GM12874 (cell line): ENCODE data around the gene PEF1.
A peak's percentile ranks its signal among the peaks of the same experiment; 100 is the strongest.

Experiments used
- CTCF ChIP-seq: IDR thresholded peaks from 2 replicates; pipeline ENCODE4 v1.5.1; 2011; ENCODE audit warnings: low read depth, mild to moderate bottlenecking, control low read depth, low read length, moderate library complexity; ENCODE audit not compliant: insufficient read depth

Gene PEF1

DNA sequence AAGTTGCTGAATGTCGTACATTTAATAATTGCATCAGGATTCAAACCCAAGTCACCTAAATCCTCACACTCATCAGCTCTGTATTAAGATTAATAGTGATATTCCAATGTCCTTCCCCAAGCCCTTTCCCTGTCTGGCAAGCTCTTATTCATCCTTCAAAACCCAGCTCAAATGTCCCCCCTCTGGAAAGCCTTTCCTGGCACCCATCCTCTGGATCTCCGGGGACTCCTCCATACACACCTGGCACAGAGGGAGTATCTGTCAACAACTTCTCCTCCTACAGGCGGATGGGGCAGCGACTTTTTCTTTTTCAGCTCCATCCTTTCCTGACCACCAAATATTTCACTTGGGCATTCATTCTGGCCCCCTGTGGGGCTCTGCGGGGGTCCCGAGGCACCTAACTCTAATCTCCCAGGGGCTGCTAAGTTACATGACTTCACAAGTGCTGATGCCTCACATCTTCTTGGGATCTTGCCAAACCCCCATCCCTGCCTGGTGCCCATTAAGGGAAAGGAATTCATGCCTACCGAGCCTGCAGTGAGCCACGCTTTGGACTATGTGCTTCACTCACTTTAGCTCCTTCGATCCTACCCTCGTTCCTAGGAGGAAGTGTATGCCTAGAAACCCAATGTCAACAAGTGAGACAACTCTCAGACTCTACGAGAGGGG is 53.1 kb downstream of the PEF1 start:
- no peak for TF ChIP-seq CTCF

DNA sequence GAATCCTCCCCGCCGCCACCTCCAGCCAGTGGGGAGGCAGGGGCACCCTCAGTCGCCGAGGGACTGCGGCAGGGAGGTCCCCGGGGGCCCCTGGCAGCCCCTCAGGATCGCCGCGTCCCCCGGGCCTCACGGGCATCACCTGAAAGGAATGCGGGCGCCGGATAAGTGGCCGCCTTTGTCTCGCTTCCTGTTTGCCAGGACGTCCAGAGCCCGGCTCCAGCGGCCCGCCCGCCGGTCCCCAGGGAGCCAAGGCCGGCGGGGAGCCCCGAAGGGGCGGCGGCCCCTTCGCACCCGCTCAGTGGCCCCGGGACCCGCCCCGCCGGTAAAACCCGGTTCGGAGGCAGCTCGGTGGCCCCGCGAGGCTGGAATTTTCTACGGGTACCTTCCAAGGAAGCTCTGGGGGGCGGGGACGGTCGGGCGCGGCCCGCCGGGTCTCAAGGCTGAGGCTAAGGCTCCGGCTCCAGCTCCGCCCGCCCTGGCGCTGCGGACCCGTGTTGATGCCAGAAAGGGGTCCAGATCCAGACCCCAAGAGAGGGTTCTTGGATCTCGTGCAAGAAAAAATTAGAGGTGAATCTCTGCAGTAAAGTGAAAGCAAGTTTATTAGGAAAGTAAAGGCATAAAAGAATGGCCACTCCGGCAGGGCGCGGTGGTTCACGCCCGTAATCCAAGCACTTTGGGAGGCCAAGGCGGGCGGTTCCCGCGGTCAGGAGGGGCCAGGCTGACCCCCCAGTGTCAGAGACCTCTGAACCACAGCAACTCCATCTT is 55.7 kb downstream of the PEF1 start:
- no peak for TF ChIP-seq CTCF

DNA sequence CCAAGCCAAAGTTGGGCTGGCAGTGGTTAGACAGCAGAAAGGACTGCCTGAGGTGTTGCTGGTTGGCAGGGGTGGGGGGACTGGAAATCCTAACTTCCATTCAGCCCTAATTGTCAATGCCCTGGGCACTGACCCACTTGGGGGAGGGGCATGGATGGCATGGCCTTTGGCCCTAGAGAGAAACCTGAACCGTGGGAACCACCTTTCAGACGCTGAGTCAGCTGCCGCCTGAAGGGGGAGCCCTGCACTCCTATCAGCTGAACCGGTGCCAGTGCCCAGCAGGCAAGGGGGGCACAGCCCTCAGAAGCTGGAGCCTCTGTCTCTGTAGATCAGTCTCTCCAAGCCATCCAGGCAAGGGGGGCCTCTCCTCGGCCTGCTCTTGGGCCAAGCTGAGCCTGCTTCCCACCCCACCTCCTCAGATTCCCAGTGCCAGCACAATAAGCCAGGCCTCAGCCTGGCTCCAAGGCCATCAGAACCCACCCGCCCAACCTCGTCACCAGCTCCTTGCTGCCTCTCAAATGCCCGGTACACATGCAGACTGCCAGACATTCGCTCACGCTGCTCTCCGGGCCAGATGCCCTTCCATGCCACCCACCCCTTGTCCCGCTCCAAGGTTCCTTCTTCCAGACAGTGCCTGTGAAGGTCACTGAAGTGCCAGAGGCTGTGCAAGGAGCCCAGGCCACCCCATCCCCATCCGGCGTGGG is 56.8 kb downstream of the PEF1 start:
- TF ChIP-seq CTCF, result peak; percentile 90

DNA sequence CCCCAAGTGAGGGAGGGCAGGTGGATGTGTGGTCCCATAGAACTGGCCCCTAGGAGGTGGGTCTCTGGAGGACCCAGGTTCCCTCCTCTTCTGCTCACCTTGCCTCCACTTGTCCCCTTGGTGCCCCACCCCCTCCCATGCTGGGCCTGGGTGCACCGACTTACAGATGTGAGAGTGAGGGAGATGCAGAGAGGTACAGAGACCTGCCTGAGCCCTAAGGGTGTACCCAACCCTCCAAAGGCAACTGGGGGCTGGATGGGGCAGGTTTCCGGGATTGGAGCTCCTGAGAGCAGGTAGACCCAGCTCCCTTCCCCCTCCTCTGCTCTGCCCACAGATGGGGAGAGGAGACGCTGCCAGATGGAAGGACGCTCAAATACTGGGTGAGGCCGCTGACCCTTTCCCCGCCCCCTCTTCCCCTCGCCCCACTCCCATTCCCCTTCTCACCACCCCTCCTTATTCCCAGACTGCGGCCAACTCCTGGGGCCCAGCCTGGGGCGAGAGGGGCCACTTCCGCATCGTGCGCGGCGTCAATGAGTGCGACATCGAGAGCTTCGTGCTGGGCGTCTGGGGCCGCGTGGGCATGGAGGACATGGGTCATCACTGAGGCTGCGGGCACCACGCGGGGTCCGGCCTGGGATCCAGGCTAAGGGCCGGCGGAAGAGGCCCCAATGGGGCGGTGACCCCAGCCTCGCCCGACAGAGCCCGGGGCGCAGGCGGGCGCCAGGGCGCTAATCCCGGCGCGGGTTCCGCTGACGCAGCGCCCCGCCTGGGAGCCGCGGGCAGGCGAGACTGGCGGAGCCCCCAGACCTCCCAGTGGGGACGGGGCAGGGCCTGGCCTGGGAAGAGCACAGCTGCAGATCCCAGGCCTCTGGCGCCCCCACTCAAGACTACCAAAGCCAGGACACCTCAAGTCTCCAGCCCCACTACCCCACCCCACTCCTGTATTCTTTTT is 58.0 kb downstream of the PEF1 start:
- no peak for TF ChIP-seq CTCF

DNA sequence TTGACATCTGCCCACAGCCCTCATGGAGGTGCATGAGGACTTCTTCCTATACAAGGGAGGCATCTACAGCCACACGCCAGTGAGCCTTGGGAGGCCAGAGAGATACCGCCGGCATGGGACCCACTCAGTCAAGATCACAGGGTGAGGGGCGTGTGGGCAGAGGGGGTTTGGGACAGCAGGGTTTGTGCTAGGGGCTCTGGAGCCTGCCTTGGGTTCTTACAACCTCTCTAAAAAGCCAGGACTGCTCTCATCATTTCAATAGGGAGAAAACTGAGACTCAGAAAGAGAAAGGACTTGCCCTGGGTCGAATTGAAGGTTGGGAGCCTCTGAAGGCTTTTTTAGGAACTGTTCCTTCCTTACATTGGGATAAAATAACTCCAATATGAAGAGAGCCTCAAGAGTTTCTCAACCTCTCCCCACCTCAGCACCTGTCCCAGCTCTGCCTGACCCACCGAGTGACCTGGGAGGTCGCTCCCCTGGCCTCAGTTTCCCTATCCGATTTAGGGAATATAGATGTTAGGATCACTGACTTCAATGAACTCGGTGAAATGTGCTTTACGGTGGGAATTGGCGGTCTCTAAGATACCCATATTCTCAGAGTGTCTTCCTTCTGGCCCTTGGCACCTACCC is 58.8 kb downstream of the PEF1 start:
- TF ChIP-seq CTCF, result no peak

GRCh38 chr1:31584869-31585735 is 59.6 kb downstream of the PEF1 start:
- no peak for TF ChIP-seq CTCF
